Smooth muscle cell (in vitro differentiated cells): ENCODE measurements around the gene GPD1. TPM values are rescaled to one million over a fixed set of nuclear protein-coding genes. Genes with fewer than 3 reads are reported as not detected.

Experiments used
- DNase-seq: peaks from one replicate; lab custom pipeline; 2025; ENCODE audit not compliant: unreplicated experiment; lab: John Stamatoyannopoulos, UW
- H2AFZ ChIP-seq: fragments of 200-600 bp; sonication (generic); 2 replicates; pipeline ENCODE4 v1.6.0; 2016; ENCODE audit warnings: antibody characterized with exemption, low read depth, mild to moderate bottlenecking
- H3F3A ChIP-seq: fragments of 200-600 bp; sonication (generic); 2 replicates; pipeline ENCODE4 v1.6.0; 2017; ENCODE audit warnings: antibody characterized with exemption, low read depth
- H3K27ac ChIP-seq: fragments of 200-600 bp; sonication (generic); 2 replicates; pipeline ENCODE4 v1.5.1; 2016; ENCODE audit warnings: low read depth, mild to moderate bottlenecking
- H3K27me3 ChIP-seq: fragments of 200-600 bp; sonication (generic); 2 replicates; pipeline ENCODE4 v1.6.1; 2016; ENCODE audit warnings: low read depth, mild to moderate bottlenecking
- H3K36me3 ChIP-seq: fragments of 200-600 bp; sonication (generic); 2 replicates; pipeline ENCODE4 v1.5.1; 2016; ENCODE audit warnings: low read depth
- H3K4me1 ChIP-seq: fragments of 200-600 bp; sonication (generic); 2 replicates; pipeline ENCODE4 v1.5.1; 2016; ENCODE audit warnings: low read depth
- H3K4me2 ChIP-seq: fragments of 200-600 bp; sonication (generic); 2 replicates; pipeline ENCODE4 v1.6.0; 2016; ENCODE audit warnings: mild to moderate bottlenecking
- H3K4me3 ChIP-seq: fragments of 200-600 bp; sonication (generic); 2 replicates; pipeline ENCODE4 v1.5.1; 2016; ENCODE audit warnings: mild to moderate bottlenecking
- H3K79me2 ChIP-seq: fragments of 200-600 bp; sonication (generic); 2 replicates; pipeline ENCODE4 v1.6.0; 2016; ENCODE audit warnings: low read depth, mild to moderate bottlenecking
- H3K9ac ChIP-seq: fragments of 200-600 bp; sonication (generic); 2 replicates; pipeline ENCODE4 v1.6.0; 2016; ENCODE audit warnings: low read depth
- H3K9me3 ChIP-seq: fragments of 200-600 bp; sonication (generic); replicated peaks from 2 replicates; pipeline ENCODE4 v1.5.1; 2016; ENCODE audit warnings: low read depth
- H4K20me1 ChIP-seq: fragments of 200-600 bp; sonication (generic); 2 replicates; pipeline ENCODE4 v1.6.0; 2016; ENCODE audit warnings: low read depth
- WGBS: methylation state at CpG from one replicate; pipeline ENCODE4 v1.1.7; 2016; ENCODE audit warnings: low lambda C conversion rate; 5-methylcytosine and 5-hydroxymethylcytosine counted together
- polyA plus RNA-seq: library from polyadenylated mRNA; unstranded; fragments of >200 nt; fragmentation: Nextera tagmentation; extraction: Ambion mirVana; gene quantifications from 2 replicates; pipeline ENCODE4 v1.2.1, GENCODE V29; 2016
- total RNA-seq: library from RNA; depleted of rRNA; stranded (reverse); fragments of >200 nt; gene quantifications from 2 replicates; pipeline ENCODE4 v1.2.3, GENCODE V29; 2014
- TF ChIP-seq, protein P1 (sequence below): fragments of 200-600 bp; sonication (generic); IDR thresholded peaks from 2 replicates; pipeline ENCODE4 v1.5.1; 2017; ENCODE audit warnings: borderline replicate concordance, mild to moderate bottlenecking, antibody characterized with exemption; ENCODE audit not compliant: insufficient read depth, poor library complexity, severe bottlenecking

Gene GPD1
- total and polyA plus RNA-seq, 2 experiments from 2014 or later: 0.24 TPM; not detected in 1

- 85% methylated on average over 3 of the region's 3 CpGs for WGBS
- Histone ChIP-seq H3K36me3 (no peaks in the 10 kb centered on the region), H3K9me3 (no peaks in the 10 kb centered on the region), H2AFZ (no peak overlapping the region), H3K27me3 (no peaks in the 10 kb centered on the region), H4K20me1 (no peaks in the 10 kb centered on the region), H3K4me2 (no peak overlapping the region), H3K27ac (no peak overlapping the region), H3F3A (no peaks in the 10 kb centered on the region), H3K4me3 (no peak overlapping the region), H3K79me2 (no peaks in the 10 kb centered on the region), H3K4me1 (peaks cover 13% of the 10 kb centered on the region), H3K9ac (no peak overlapping the region)
- TF ChIP-seq, protein P1, sequence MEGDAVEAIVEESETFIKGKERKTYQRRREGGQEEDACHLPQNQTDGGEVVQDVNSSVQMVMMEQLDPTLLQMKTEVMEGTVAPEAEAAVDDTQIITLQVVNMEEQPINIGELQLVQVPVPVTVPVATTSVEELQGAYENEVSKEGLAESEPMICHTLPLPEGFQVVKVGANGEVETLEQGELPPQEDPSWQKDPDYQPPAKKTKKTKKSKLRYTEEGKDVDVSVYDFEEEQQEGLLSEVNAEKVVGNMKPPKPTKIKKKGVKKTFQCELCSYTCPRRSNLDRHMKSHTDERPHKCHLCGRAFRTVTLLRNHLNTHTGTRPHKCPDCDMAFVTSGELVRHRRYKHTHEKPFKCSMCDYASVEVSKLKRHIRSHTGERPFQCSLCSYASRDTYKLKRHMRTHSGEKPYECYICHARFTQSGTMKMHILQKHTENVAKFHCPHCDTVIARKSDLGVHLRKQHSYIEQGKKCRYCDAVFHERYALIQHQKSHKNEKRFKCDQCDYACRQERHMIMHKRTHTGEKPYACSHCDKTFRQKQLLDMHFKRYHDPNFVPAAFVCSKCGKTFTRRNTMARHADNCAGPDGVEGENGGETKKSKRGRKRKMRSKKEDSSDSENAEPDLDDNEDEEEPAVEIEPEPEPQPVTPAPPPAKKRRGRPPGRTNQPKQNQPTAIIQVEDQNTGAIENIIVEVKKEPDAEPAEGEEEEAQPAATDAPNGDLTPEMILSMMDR: no peak
- DNase-seq: no peak
These were observed 3.1 kb downstream of the GPD1 start for GRCh38 chr12:50106907-50107306.

DNA sequence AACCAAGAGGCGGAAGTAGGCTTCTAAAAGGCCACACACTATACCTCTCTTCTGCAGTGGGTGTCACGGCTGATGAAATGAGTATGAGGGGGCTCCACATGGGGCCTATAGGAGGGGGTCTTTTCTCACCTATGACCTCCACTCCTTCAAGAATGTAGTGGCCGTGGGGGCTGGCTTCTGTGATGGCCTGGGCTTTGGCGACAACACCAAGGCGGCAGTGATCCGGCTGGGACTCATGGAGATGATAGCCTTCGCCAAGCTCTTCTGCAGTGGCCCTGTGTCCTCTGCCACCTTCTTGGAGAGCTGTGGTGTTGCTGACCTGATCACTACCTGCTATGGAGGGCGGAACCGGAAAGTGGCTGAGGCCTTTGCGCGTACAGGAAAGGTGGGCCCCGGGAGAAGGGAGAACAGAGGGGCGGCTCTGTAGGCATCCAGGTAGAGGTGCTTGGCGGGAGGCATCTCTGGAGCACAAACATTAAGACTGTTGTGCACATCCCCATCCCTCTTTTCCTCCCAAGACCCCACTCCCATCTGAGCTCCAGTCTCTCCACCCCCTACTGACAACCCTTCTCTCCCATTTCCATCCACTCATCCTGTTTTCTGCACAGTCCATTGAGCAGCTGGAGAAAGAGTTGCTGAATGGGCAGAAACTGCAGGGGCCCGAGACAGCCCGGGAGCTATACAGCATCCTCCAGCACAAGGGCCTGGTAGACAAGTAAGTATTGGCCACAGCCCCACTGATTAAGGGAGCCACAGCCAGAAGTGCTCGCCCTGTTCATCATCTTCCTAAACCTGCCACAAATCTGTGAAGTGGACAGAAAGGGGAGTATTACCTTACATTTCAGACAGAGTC is 3.8 kb downstream of the GPD1 start:
- Histone ChIP-seq H3K4me3 (no peak overlapping the region), H3K27me3 (no peaks in the 10 kb centered on the region), H3K4me2 (no peak overlapping the region), H3F3A (peaks cover 5% of the 10 kb centered on the region), H3K9me3 (no peaks in the 10 kb centered on the region), H3K9ac (no peak overlapping the region), H3K4me1 (peaks cover 13% of the 10 kb centered on the region), H3K79me2 (peaks cover under 1% of the 10 kb centered on the region), H3K27ac (no peak overlapping the region), H4K20me1 (no peaks in the 10 kb centered on the region), H3K36me3 (no peaks in the 10 kb centered on the region), H2AFZ (no peak overlapping the region)
- WGBS: 93% methylated on average over 17 of the region's 17 CpGs
- no peak for DNase-seq
- TF ChIP-seq, protein P1: no peak

DNA sequence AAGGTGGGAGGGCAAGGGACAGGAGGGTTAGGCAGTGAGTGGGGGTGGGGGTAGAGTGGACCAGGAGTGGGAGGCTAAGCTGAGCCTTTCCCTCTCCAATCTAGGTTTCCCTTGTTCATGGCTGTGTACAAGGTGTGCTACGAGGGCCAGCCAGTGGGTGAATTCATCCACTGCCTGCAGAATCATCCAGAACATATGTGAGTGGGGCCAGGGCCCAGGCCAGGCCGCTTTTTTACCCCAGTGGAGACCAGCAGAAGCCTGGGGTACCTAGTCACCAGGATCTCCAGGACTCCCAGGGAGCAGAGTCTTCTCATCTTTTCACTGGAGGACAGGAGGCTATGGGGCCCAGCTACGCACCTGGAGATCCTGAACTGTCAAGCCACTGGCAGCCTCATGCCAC is 5.5 kb downstream of the GPD1 start:
- no peak for DNase-seq
- peaks cover 15% of the 10 kb centered on the region for H3K79me2 ChIP-seq
- peaks cover 17% of the 10 kb centered on the region for H3K4me1 ChIP-seq
- H3K36me3 ChIP-seq: no peaks in the 10 kb centered on the region
- TF ChIP-seq, protein P1: no peak
- no peaks in the 10 kb centered on the region for H3K9me3 ChIP-seq
- H3K9ac ChIP-seq: no peak overlapping the region
- no peak overlapping the region for H3K27ac ChIP-seq
- WGBS: 96% methylated on average over 3 of the region's 3 CpGs
- no peaks in the 10 kb centered on the region for H3K27me3 ChIP-seq
- no peak overlapping the region for H3K4me2 ChIP-seq
- H3K4me3 ChIP-seq: no peak overlapping the region
- no peaks in the 10 kb centered on the region for H4K20me1 ChIP-seq
- peaks cover 5% of the 10 kb centered on the region for H3F3A ChIP-seq
- no peak overlapping the region for H2AFZ ChIP-seq
